DMS 273 treated with DMSO at 0.1 percent for 48 hours (cell line): ENCODE data around the gene ME3.
A peak's percentile ranks its signal among the peaks of the same experiment; 100 is the strongest.

Experiments used
- DNase-seq: peaks from one replicate; lab custom pipeline; 2025; lab: John Stamatoyannopoulos, UW

The ME3 gene

DNA sequence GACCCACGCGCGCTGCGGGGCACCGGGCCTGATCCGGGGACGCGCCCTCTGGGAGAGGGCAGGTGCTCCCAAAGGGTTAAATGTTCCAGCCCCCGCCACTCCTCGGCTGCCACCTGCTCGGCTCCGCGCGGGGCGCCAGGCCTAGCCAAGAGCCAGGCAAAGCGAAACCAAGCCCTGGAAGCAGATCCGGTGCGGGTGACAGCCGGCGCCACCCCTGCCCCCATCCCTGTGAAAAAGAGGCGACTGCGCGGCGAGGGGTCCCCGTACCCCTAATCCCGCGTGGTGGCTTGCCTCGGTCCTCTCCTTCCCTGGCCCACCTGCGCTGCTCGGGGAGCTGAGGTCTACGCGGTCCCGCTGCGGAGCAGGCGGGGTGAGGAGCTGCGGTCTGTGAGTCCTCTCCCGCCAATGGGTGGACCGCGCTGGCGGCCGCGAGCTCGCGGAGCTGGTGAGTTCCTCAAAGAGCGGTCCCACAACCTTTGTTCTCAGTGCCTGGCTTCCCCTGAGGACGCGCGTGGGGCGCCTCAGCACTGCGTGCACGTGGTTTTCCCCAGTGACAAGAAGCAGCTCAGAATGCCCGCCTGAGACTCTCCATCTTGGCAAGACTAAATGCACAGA is at the start of gene ME3:
Gene ME3, minus strand, starts transcription at position 610 of the 615 bp plus-strand sequence.
- peak; percentile 4 for DNase-seq

- DNase-seq, result no peak
These were observed 49.6 kb upstream of the ME3 start for GRCh38 chr11:86722006-86722405.

- DNase-seq, result no peak
These were observed 48.1 kb upstream of the ME3 start for GRCh38 chr11:86720546-86720945.

- no peak for DNase-seq
These were observed 47.5 kb upstream of the ME3 start for GRCh38 chr11:86719781-86720463.

GRCh38 chr11:86718999-86719398 is 46.6 kb upstream of the ME3 start:
- DNase-seq, result no peak

- no peak for DNase-seq
These were observed 46.1 kb upstream of the ME3 start for GRCh38 chr11:86718521-86718920.

- no peak for DNase-seq
These were observed 45.5 kb upstream of the ME3 start for GRCh38 chr11:86717817-86718501.

DNA sequence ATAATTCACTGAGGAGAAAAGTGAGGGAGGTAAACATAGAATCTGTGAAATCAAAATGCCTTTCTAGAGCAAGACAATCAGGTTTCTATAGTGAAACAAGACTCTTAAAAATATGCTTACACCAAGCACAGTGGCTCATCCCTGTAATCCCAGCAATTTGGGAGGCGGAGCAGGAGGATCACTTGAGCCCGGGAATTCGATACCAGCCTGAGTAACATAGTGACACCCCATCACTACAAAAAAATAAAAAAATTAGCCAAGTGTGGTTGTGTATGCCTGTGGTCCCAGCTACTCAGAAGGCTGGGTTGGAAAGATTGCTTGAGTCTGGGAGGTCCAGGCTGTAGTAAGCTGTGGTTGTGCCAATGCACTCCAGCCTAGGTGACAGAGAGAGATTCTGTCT is 43.2 kb upstream of the ME3 start:
- DNase-seq, result no peak

DNA sequence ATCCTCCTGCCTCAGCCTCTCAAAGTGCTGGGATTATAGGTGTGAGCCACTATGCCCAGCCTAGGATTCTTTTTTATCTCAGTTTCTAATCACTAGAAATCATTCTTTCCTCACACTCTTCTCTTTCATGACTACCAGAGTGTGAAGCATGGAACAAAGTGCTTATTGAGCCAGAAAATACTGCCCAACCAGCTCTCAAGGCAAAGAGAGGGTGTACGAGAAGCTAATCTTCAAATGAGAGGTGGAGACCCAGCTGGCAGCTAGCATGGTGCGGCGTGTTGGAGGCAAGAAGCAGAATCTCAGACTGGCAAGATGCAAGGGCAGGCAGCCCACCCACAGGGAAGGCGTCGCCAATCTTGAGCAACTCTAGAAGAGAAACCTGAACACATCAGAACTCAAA is 41.1 kb upstream of the ME3 start:
- DNase-seq, result no peak

- no peak for DNase-seq
These were observed 38.5 kb upstream of the ME3 start for GRCh38 chr11:86710936-86711335.

DNA sequence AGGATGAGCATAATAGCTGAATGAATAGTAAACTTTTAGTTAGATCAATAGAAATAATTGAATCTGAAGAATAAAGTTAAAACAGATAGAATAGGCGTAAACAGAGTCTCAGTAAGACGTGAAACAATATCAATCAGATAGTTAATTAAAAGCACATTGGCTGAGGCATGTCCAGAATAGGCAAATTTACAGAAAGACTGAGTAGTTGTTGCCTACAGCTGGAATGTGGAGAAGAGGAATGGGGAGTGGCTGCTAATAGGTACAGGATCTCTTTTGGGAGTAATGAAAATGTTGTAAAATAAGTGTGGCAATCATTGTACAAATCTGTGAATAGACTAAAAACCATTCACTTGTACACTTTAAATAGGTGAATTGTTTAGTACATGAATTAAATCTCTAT is 36.3 kb upstream of the ME3 start:
- no peak for DNase-seq

- DNase-seq, result no peak
These were observed 34.1 kb upstream of the ME3 start for GRCh38 chr11:86706338-86707131.

GRCh38 chr11:86704710-86705109 is 32.3 kb upstream of the ME3 start:
- DNase-seq, result no peak

DNA sequence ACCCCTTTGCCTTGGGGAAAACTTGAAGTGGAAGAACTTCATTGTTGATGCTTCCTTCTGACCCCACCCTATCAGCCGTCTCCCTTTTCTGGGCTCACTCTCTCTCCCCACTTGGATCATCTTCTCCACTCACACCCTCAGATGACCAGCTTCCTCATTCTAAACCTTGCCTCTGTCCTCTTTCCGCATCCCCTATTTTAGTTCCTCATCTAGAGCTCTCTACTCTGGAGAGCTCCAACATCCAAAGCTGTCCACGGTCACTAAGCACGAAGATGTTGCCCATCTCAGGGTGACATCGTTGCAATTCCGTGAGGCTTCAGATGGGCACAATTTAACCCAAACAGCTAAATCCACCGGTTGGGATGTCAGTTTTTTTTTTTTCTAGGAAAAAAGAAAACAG is 31.6 kb upstream of the ME3 start:
- no peak for DNase-seq

DNA sequence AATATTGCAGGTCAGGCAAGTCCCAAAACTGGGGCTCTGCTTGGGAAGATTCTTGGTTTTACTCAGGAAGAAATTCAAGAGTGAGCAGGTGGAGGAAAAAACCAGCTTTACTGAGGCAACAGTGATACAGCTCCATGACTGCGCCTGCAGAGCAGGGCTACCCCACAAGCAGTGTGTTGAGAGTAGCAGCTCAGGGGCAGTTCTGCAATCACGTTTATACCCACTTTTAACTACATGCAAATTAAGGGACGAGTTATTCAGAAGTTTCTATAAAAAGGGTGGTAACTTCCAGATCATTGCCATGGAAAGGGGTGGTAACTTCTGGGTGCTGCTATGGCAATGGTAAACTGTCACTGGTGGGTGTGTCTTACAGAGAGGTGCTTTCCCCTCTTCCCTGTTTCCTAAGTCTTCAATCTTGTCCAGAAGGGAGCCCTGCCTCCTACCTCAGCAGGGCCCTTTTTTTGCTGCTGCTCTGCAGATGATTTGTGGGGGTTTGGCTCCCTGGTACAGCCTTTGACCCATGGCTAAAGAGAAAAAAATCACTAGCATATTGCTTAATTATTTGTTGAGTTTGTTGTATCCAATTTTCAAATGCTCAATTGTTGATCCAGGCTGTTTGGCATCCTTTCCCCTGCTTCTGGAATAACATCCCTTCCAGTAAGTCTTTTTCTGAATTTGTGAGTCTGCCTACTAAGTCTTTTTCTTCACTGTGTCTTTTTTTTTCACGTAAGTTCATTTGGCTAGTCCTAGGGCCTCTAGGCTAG is 30.0 kb upstream of the ME3 start:
- DNase-seq, result no peak

DNA sequence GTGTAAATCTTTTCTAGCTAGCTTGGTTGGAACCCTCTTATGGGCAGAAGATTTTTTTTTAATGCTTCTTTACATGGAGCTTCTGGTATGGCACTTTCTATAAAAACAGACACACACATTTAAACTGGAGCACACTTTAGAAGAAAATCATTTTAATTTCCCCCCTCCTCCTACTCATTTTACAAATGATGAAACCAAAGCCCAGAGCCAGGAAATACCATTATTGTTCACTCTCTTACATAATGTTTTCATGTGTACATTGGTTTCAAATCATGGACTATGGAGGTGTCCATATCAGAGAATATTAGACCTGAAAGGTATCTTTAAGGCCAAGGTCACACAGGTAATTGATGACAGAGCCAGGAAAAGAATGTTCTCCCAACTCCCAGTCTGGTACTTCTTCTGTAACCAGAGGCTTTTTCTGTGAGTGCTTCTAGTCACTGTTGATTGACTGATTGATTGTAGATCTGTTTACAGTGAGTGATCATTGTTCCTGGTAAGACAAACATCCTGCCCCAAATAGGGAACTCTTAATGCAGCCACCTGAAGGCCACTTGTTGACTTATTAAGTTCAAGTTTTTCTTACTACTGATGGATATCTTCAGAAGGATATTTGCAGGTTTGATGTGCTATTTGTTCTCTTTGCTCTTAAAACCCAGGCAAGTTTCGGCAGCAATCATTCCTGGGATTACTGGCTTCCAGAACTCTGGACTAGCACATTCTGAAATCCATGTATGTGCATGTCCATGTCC is 26.8 kb upstream of the ME3 start:
- no peak for DNase-seq

GRCh38 chr11:86698639-86699038 is 26.2 kb upstream of the ME3 start:
- no peak for DNase-seq

GRCh38 chr11:86696451-86696850 is 24.0 kb upstream of the ME3 start:
- no peak for DNase-seq

DNA sequence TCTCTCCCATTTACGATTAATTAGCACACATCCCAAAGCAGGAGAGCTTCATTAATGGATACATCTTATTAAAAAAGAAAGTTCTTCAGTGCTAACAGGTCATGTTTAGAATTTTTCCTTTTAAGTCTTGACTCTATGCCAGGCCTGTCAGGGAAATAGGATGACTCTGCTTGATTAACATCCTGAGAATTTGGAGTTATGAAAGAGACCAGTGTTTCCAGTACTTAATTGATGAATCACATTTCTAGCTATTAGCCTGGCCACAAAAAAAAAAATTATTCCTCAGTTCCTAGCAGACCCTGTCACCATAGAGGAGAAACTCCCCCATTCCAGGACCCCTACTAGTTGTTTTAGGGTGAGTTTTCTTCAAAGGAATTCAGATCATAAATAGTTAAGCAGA is 23.6 kb upstream of the ME3 start:
- DNase-seq, result no peak

DNA sequence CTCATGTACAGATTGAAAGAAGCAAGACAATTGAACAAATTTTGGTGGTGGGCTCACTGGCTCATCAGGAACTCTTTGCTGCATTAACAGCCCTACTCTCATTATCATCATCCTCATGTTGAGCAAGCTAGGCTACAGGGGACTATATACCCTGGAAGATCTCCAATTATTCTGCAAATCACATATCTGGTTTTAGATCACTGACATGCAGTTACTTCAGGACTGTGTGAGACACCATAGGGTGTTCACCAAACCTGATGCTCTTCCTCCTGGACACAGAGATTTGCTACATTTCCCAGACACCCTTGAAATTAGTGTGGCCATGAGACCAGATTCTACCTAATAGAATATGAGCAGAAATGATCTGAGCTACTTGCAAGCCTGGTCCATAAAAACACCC is 23.0 kb upstream of the ME3 start:
- DNase-seq, result no peak

DNA sequence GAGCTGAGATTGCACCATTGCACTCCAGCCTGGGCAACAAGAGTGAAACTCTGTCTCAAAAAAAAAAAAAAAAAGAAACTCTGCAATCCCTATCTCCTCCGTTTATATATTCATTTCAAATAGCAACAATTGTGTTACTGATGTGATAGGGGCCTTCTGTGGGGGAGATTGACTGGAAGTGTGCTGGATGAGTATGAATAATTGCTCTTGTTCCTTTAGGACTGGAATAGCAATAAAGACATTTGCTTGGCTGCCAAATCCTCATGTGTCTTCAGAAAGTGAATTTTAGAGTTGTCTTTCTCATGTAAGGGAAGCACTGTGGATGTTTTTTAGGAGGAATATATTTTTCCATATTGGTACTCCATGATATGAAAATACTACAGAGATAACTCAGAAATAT is 21.1 kb upstream of the ME3 start:
- no peak for DNase-seq
